Raji (cell line): ENCODE measurements around the gene MIOX.

ENCODE experiments used
- POLR2A ChIP-seq: IDR thresholded peaks from 2 replicates; pipeline ENCODE4 v1.6.1; 2011; ENCODE audit warnings: low read depth, low read length, control low read depth; ENCODE audit not compliant: insufficient read depth

Gene MIOX

GRCh38 chr22:50446708-50447575 is 39.7 kb upstream of the MIOX start:
- no peak for TF ChIP-seq POLR2A

- no peak for TF ChIP-seq POLR2A
These were observed 38.8 kb upstream of the MIOX start for GRCh38 chr22:50447576-50448551.

- no peak for TF ChIP-seq POLR2A
These were observed 34.0 kb upstream of the MIOX start for GRCh38 chr22:50452649-50453048.

DNA sequence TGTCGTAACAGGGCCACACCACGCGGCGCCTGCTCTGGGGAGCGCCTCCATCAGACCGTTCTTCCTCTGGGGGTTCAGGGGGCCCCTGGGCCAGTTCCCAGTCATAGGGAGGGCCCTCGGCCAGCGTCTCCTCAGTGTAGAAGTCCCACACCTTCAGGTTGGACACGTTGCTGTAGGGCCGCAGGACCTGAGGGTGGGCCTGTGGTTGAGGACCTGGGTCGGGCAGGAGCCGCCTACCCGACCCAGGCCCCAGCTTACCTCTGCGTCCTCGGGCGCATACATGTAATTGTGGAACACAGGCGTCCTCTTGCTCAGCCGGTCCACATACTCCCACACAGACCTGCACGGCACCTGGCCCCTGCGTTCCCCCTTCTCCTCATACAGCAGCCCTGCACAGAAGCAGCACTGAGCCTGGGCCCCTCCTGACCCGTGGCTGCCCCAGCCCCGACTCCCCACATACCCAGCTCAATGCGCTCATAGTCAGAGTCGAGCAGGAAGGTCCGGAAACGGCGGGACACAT is 32.0 kb upstream of the MIOX start:
- TF ChIP-seq POLR2A = no peak

DNA sequence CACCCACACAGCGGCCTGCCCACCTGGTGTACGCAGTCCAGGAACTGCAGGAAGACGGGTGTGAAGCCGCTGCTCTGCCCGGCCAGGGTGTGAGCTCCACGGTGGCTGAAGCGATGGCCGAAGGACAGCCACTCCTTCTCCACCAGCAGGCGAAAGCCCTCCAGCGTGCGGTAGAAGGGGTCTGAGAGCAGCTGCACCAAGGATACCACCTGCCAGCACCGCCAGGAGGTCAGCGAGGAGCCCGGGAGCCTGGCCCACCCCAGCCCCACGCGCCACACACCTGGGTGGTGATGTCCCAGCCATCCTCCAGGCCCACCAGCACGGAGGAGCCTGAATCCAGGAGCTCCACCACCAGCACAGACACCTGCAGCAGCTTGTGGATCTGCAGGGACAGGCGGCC is 31.5 kb upstream of the MIOX start:
- TF ChIP-seq POLR2A = no peak

- no peak for TF ChIP-seq POLR2A
These were observed 30.6 kb upstream of the MIOX start for GRCh38 chr22:50456026-50456425.

DNA sequence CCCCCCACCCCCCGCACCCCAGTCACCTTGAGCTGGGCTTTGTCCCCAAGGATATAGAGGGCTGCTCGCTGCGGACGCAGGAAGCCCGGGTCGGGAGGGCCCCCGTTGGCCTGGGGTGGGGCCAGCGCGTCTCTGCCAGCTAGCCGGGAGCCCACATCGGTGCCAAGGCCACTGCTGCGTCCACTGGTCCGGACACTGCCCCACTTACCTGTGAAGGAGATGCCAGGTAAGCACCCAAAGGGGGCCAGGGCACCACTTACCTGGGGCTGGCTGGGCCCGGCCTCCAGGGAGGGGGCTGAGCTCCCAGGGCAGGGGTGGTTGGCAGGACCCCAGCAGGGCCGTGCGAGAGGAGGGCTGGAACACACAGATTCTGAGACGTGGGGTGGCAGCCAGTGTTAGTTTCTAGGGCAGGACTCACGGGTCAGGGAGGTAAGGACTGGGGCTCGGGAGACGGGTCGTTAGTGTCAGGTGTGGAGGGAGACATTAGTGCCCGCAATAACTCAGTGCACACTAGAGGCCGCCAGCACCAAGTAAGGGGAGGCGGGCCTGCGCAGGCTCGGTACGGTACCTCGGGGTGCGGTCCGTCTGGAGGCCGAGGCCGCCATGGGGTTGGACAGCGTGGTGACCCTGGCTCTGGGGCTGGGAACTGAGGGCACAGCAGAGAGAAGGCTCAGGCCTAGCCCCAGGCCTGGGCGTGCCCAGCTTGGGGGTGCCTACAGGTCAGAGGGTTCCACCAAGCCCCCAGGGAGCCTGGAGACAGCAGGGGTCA is 30.0 kb upstream of the MIOX start:
- no peak for TF ChIP-seq POLR2A

- TF ChIP-seq POLR2A = no peak
These were observed 27.6 kb upstream of the MIOX start for GRCh38 chr22:50459016-50459415.

DNA sequence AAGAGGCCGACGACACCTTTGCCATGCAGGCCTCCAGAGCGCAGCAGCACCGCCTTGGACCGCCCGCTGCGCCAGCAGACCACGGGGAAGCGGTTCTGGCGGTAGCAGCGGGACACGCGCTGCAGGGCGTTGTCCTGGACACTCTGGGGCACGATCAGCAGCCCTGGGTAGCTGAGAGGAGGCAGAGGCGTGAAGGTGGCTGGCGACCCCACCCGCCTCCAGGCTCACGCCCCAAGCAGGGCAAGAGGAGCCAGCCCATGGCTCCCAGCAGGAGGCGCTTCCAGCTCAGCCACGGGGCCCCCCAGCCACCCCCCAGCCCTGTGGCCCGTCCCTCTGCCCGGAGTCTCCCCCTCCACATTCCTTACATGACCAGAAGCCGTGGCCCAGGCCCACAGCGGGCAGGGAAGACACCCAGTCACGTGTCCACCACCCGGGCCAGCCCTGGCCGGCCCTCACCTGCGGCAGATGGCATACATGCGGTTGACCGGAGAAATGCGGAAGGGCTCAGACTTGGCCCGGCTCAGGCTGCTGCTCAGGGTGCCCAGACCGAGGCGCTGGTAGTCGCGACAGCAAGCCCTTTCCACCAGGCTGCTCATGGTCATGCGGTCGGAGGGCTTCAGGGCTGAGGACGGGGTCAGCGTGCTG is 27.0 kb upstream of the MIOX start:
- no peak for TF ChIP-seq POLR2A

DNA sequence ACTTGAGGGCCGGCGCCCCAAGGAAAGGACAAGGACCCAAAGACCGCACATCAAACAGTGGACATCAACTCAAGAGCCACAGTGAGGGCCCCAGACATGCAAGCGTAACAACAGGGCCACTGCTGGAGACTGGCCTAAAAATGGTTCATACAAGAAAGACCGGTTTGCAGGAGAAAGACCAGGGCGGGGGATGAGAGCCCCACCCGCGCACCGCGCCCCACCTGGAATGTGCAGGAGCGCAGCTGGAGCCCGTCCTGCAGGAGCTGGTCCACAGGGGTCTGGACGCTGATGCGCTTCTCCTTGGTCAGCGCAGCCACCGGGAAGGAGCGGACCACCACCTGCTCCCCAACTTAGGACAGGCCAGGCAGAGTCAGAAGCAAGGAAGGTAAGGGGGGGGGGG is 25.7 kb upstream of the MIOX start:
- TF ChIP-seq POLR2A = no peak

- TF ChIP-seq POLR2A = no peak
These were observed 25.1 kb upstream of the MIOX start for GRCh38 chr22:50461536-50461935.

- TF ChIP-seq POLR2A = no peak
These were observed 24.6 kb upstream of the MIOX start for GRCh38 chr22:50461979-50462540.

DNA sequence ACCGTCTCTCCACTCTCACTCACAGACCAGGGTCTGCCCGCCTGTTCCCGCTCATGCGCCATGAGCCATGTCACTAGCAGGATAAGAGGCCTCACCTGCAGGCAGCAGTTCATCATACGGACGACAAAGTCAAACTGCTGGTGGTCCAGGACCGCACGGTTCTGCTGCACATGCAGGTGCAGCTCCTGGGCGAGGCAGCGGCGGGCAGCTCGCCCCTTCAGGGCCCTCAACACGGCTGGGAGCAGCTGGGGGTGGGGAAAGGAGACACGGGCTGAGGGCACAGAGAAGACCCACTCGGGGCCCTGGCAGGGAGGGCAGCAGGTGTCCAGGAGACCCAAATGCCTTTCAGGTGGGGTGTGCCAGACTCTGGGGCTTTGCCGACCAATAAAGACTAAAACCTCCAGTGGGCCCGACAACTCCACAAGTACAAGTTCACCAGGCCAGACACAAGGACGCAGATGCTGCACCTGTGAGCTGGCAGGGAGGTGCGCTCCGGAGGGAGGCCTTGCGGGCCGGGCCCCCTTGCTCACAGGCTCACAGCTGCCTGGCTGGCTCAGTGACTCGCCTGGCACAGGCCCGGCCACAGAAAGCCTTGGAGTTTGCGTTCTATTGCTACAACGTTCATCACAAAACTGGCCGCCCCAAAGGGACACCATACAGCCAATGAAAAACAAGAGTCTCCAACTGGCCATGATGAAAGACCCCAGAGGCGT is 23.3 kb upstream of the MIOX start:
- no peak for TF ChIP-seq POLR2A
